GM12872 (cell line): Measurements from ENCODE around the gene CSF3.

Experiments used
- TF ChIP-seq, protein P1 (sequence below): IDR thresholded peaks from 3 replicates; pipeline ENCODE4 v1.5.1; 2011; ENCODE audit warnings: low read depth, mild to moderate bottlenecking, low read length, moderate library complexity; ENCODE audit not compliant: insufficient read depth

CSF3 gene

GRCh38 chr17:40023590-40024292 is 8.5 kb downstream of the CSF3 start:
- TF ChIP-seq, protein P1, sequence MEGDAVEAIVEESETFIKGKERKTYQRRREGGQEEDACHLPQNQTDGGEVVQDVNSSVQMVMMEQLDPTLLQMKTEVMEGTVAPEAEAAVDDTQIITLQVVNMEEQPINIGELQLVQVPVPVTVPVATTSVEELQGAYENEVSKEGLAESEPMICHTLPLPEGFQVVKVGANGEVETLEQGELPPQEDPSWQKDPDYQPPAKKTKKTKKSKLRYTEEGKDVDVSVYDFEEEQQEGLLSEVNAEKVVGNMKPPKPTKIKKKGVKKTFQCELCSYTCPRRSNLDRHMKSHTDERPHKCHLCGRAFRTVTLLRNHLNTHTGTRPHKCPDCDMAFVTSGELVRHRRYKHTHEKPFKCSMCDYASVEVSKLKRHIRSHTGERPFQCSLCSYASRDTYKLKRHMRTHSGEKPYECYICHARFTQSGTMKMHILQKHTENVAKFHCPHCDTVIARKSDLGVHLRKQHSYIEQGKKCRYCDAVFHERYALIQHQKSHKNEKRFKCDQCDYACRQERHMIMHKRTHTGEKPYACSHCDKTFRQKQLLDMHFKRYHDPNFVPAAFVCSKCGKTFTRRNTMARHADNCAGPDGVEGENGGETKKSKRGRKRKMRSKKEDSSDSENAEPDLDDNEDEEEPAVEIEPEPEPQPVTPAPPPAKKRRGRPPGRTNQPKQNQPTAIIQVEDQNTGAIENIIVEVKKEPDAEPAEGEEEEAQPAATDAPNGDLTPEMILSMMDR: no peak

DNA sequence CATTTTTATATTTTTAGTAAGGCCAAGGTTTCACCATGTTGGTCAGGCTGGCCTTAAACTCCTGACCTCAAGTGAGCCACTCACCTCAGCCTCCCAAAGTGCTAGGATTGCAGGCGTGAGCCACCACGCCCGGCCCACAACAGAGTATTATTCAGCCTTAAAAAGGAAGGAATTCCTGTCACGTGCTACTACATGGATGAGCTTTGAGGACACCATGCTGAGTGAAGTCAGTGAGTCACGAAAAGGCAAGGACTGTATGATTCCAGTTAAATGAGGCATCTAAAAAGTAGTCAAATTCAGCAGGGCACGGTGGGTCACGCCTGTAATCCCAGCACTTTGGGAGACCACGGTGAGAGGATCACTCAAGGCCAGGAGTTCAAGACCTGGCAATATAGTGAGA is 9.7 kb downstream of the CSF3 start:
- TF ChIP-seq, protein P1: no peak

DNA sequence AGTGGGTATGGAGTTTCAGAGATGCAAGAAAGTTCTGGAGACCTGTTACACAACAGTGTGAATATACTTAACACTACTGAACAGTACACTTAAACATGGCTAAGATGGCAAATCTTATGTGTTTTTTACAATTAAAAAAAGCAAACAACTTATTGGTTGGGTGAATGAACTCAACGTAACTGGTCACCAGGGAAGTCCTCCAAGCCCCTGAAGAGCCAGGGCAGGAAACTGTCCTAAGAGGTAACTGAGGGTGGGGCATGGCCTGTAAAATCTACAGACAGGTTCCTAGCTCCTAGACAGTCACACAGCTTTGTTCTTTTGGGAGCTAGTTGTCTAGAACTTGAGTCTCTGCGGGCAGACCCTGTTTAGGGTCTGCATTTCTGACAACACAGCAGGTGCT is 10.3 kb downstream of the CSF3 start:
- TF ChIP-seq, protein P1: no peak

GRCh38 chr17:40025991-40026815 is 11.0 kb downstream of the CSF3 start:
- TF ChIP-seq, protein P1: no peak

DNA sequence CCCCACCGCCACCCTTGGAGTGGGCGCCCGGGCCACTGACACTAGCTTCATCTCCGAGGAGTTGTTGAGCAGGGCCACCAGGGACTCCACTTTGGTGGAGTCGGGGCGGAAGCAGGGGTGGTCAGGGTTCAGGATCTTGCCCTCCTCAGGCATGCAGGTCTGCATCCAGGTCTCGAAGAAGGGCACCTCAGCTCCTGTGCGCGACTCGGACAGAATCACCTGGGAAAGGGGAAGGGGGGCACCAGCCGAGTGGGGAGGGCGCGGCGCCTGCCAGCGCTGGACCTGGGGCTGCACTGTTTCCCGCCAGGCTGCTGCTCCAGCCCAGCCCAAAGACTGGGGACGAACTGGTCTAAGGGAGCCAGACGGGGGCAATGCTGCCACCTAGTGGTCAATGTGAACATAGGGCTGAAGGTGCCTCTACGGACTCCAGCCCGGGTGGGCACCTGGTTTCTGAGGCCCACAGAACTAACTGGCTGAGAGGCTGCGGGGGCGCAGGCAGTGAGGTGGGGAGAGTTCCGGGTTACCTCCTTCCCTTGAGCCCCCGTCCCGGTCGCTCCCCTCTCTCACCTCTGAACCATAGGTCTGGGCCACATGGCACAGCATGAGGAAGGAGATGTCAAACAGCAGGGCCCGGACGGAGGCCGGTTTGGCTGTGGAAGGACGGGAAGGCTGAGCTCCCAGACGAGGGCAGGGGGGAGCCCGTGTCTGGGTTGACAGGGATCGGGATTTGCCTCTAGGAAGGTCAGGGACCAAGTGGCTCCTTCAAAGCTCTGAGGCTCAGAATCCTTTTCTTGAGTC is 11.8 kb downstream of the CSF3 start:
- TF ChIP-seq, protein P1: peak; percentile 96

GRCh38 chr17:40027614-40028012 is 12.4 kb downstream of the CSF3 start:
- TF ChIP-seq, protein P1: no peak

- TF ChIP-seq, protein P1: no peak
Measured at GRCh38 chr17:40028595-40028994, 13.4 kb downstream of the CSF3 start.
